ENCODE results near the gene STK4. TPM values are rescaled to one million over a fixed set of nuclear protein-coding genes. Genes with fewer than 3 reads are reported as not detected.

Gene STK4
- total and polyA plus RNA-seq, 2 of the 8 experiments (the other 6 are each of a cell fraction or from before 2014, with no cell fraction given) = 12.0 to 34.3 TPM

DNA sequence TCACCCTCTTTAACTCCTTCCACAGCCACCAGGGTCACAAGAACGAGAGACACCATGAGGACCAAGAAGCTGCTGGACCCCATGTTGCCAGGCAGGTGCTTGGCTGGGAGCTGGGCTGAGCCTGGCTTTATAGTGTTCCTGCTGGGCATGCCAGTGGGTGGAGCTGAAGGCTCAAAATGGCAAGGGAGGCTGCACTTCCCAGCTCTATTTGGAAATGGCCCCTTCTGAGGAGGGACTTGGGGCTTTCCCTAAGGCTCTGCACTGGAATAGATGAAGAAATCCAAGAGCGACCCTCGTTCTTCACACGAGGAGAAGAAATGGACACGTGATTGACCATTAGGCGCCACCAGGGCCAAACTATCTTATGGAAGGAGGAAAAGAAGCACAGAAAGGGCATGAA lies 158.1 kb downstream of the STK4 start, which contains the start of gene WFDC12 (continued):
- TF ChIP-seq, protein P1, sequence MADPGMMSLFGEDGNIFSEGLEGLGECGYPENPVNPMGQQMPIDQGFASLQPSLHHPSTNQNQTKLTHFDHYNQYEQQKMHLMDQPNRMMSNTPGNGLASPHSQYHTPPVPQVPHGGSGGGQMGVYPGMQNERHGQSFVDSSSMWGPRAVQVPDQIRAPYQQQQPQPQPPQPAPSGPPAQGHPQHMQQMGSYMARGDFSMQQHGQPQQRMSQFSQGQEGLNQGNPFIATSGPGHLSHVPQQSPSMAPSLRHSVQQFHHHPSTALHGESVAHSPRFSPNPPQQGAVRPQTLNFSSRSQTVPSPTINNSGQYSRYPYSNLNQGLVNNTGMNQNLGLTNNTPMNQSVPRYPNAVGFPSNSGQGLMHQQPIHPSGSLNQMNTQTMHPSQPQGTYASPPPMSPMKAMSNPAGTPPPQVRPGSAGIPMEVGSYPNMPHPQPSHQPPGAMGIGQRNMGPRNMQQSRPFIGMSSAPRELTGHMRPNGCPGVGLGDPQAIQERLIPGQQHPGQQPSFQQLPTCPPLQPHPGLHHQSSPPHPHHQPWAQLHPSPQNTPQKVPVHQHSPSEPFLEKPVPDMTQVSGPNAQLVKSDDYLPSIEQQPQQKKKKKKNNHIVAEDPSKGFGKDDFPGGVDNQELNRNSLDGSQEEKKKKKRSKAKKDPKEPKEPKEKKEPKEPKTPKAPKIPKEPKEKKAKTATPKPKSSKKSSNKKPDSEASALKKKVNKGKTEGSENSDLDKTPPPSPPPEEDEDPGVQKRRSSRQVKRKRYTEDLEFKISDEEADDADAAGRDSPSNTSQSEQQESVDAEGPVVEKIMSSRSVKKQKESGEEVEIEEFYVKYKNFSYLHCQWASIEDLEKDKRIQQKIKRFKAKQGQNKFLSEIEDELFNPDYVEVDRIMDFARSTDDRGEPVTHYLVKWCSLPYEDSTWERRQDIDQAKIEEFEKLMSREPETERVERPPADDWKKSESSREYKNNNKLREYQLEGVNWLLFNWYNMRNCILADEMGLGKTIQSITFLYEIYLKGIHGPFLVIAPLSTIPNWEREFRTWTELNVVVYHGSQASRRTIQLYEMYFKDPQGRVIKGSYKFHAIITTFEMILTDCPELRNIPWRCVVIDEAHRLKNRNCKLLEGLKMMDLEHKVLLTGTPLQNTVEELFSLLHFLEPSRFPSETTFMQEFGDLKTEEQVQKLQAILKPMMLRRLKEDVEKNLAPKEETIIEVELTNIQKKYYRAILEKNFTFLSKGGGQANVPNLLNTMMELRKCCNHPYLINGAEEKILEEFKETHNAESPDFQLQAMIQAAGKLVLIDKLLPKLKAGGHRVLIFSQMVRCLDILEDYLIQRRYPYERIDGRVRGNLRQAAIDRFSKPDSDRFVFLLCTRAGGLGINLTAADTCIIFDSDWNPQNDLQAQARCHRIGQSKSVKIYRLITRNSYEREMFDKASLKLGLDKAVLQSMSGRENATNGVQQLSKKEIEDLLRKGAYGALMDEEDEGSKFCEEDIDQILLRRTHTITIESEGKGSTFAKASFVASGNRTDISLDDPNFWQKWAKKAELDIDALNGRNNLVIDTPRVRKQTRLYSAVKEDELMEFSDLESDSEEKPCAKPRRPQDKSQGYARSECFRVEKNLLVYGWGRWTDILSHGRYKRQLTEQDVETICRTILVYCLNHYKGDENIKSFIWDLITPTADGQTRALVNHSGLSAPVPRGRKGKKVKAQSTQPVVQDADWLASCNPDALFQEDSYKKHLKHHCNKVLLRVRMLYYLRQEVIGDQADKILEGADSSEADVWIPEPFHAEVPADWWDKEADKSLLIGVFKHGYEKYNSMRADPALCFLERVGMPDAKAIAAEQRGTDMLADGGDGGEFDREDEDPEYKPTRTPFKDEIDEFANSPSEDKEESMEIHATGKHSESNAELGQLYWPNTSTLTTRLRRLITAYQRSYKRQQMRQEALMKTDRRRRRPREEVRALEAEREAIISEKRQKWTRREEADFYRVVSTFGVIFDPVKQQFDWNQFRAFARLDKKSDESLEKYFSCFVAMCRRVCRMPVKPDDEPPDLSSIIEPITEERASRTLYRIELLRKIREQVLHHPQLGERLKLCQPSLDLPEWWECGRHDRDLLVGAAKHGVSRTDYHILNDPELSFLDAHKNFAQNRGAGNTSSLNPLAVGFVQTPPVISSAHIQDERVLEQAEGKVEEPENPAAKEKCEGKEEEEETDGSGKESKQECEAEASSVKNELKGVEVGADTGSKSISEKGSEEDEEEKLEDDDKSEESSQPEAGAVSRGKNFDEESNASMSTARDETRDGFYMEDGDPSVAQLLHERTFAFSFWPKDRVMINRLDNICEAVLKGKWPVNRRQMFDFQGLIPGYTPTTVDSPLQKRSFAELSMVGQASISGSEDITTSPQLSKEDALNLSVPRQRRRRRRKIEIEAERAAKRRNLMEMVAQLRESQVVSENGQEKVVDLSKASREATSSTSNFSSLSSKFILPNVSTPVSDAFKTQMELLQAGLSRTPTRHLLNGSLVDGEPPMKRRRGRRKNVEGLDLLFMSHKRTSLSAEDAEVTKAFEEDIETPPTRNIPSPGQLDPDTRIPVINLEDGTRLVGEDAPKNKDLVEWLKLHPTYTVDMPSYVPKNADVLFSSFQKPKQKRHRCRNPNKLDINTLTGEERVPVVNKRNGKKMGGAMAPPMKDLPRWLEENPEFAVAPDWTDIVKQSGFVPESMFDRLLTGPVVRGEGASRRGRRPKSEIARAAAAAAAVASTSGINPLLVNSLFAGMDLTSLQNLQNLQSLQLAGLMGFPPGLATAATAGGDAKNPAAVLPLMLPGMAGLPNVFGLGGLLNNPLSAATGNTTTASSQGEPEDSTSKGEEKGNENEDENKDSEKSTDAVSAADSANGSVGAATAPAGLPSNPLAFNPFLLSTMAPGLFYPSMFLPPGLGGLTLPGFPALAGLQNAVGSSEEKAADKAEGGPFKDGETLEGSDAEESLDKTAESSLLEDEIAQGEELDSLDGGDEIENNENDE (IDR thresholded peaks at IDR 0.05; ENCODE audit: insufficient replicate concordance, low read length) = no peak
- no peak for TF ChIP-seq RAD21 (IDR thresholded peaks at IDR 0.05 in 1 of 2, conservative IDR thresholded peaks at IDR 0.05 in 1 of 2; ENCODE audit: low read depth in 2 of 2, low read length in 2 of 2)
- no peak for TF ChIP-seq POLR2A (IDR thresholded peaks at IDR 0.05; ENCODE audit: control extremely low read depth in 1 of 2, low read depth in 2 of 2, low read length in 2 of 2)
- TF ChIP-seq CBX5 (IDR thresholded peaks at IDR 0.05; ENCODE audit: low read depth, low read length) = no peak
- TF ChIP-seq, protein P2, sequence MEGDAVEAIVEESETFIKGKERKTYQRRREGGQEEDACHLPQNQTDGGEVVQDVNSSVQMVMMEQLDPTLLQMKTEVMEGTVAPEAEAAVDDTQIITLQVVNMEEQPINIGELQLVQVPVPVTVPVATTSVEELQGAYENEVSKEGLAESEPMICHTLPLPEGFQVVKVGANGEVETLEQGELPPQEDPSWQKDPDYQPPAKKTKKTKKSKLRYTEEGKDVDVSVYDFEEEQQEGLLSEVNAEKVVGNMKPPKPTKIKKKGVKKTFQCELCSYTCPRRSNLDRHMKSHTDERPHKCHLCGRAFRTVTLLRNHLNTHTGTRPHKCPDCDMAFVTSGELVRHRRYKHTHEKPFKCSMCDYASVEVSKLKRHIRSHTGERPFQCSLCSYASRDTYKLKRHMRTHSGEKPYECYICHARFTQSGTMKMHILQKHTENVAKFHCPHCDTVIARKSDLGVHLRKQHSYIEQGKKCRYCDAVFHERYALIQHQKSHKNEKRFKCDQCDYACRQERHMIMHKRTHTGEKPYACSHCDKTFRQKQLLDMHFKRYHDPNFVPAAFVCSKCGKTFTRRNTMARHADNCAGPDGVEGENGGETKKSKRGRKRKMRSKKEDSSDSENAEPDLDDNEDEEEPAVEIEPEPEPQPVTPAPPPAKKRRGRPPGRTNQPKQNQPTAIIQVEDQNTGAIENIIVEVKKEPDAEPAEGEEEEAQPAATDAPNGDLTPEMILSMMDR (IDR thresholded peaks at IDR 0.05; ENCODE audit: control extremely low read depth in 1 of 3, insufficient read depth in 1 of 3, low read depth in 1 of 3, low read length in 3 of 3) = no peak
- no peak for TF ChIP-seq JUN (IDR thresholded peaks at IDR 0.05; ENCODE audit: low read depth, low read length)
- TF ChIP-seq HDAC6 (IDR thresholded peaks at IDR 0.05; ENCODE audit: low read depth, low read length) = no peak
- no peak for TF ChIP-seq TBP (IDR thresholded peaks at IDR 0.05; ENCODE audit: low read depth, low read length)
- TF ChIP-seq CHD2 (IDR thresholded peaks at IDR 0.05; ENCODE audit: low read length) = no peak
- TF ChIP-seq BRCA1 (IDR thresholded peaks at IDR 0.05; ENCODE audit: low read depth, low read length) = no peak

Measured in H1 (cell line).